ENCODE results near the gene ABAT.

DNA sequence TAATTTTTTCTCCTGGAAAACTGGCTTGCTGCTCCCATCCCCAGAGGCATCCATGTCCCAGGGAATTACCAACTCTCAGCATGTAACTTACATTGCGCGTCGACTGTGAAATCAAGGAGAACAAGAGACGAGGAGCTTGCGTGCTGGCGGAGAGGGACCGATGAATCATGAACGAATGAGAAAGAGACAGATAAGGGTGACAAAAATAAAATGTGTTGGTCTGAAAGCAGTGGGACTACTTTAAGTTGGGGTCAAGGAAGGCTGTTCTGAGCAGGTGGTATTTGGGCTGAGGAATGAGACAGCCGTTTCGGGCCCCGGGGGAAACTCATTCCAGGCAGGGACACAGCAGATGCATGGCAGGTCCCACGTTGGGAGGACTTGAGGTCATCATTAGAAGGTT, 22.5 kb downstream of the ABAT start:
- TF ChIP-seq EP300 (IDR thresholded peaks at IDR 0.05; ENCODE audit: borderline replicate concordance in 1 of 2, low read depth in 2 of 2, low read length in 2 of 2) (no peak), TBP (IDR thresholded peaks at IDR 0.05; ENCODE audit: low read depth, low read length) (no peak), POLR2A (IDR thresholded peaks at IDR 0.05; ENCODE audit: control extremely low read depth in 1 of 2, low read depth in 2 of 2, low read length in 2 of 2) (no peak), MAFK (IDR thresholded peaks at IDR 0.05; ENCODE audit: low read depth, low read length) (no peak), EZH2 (IDR thresholded peaks at IDR 0.05; ENCODE audit: low read depth, low read length, severe bottlenecking) (no peak), KDM1A (IDR thresholded peaks at IDR 0.05; ENCODE audit: borderline replicate concordance, low read length) (no peak), SIRT6 (IDR thresholded peaks at IDR 0.05; ENCODE audit: low read length) (no peak), CEBPB (IDR thresholded peaks at IDR 0.05; ENCODE audit: low read depth, low read length) (no peak), POLR2AphosphoS5 (IDR thresholded peaks at IDR 0.05; ENCODE audit: low read depth, low read length) (no peak)
- TF ChIP-seq, protein P1, sequence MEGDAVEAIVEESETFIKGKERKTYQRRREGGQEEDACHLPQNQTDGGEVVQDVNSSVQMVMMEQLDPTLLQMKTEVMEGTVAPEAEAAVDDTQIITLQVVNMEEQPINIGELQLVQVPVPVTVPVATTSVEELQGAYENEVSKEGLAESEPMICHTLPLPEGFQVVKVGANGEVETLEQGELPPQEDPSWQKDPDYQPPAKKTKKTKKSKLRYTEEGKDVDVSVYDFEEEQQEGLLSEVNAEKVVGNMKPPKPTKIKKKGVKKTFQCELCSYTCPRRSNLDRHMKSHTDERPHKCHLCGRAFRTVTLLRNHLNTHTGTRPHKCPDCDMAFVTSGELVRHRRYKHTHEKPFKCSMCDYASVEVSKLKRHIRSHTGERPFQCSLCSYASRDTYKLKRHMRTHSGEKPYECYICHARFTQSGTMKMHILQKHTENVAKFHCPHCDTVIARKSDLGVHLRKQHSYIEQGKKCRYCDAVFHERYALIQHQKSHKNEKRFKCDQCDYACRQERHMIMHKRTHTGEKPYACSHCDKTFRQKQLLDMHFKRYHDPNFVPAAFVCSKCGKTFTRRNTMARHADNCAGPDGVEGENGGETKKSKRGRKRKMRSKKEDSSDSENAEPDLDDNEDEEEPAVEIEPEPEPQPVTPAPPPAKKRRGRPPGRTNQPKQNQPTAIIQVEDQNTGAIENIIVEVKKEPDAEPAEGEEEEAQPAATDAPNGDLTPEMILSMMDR (IDR thresholded peaks at IDR 0.05; ENCODE audit: control extremely low read depth in 1 of 3, insufficient read depth in 1 of 3, low read depth in 1 of 3, low read length in 3 of 3), result no peak
- TF ChIP-seq, protein P2, sequence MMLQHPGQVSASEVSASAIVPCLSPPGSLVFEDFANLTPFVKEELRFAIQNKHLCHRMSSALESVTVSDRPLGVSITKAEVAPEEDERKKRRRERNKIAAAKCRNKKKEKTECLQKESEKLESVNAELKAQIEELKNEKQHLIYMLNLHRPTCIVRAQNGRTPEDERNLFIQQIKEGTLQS (IDR thresholded peaks at IDR 0.05; ENCODE audit: insufficient read depth, low read depth, low read length), result no peak
